Measurements from ENCODE around the gene NELFA. TPM values are rescaled to one million over a fixed set of nuclear protein-coding genes. Genes with fewer than 3 reads are reported as not detected.
"Not testable (repeated sequence)": the region's sequence is repeated elsewhere in the genome, so short reads cannot be mapped to it uniquely, and the experiment has no call there.

The NELFA gene
- total RNA-seq, 1 experiment from 2014 or later, result 27.0 TPM

DNA sequence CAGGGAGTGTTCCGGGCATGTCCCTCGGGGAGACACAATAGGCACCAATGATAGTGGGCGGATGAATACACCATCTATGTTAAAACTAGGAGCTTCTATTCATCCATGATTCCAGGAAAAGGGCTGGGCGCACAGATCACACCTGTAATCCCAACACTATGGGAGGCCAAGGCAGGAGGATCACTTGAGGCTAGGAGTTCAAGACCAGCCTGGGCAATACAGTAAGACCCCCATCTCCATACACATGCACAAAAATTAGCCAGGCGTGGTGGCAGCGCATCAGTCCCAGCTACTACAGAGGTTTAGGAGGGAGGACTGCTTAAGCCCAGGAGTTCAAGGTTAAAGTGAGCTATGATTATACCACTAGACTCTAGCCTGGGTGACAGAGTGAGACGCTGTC, 2.4 kb downstream of the NELFA start:
- in situ Hi-C loops (cut with HindIII; ENCODE audit: low pct_unique_long_range_greater_than_20kb, low sequenced_read_pairs) (no loop called here), intact Hi-C loops (cut with micrococcal nuclease; ENCODE audit: unreplicated experiment) (no loop called here)
- ChIA-PET POLR2A (no interaction called here), CTCF (no interaction called here)
- BruUV-seq (replicated peaks), result no TSS peak
- no peak for DNase-seq (ENCODE audit: low read depth, low spot score)
- TF ChIP-seq, protein P1, sequence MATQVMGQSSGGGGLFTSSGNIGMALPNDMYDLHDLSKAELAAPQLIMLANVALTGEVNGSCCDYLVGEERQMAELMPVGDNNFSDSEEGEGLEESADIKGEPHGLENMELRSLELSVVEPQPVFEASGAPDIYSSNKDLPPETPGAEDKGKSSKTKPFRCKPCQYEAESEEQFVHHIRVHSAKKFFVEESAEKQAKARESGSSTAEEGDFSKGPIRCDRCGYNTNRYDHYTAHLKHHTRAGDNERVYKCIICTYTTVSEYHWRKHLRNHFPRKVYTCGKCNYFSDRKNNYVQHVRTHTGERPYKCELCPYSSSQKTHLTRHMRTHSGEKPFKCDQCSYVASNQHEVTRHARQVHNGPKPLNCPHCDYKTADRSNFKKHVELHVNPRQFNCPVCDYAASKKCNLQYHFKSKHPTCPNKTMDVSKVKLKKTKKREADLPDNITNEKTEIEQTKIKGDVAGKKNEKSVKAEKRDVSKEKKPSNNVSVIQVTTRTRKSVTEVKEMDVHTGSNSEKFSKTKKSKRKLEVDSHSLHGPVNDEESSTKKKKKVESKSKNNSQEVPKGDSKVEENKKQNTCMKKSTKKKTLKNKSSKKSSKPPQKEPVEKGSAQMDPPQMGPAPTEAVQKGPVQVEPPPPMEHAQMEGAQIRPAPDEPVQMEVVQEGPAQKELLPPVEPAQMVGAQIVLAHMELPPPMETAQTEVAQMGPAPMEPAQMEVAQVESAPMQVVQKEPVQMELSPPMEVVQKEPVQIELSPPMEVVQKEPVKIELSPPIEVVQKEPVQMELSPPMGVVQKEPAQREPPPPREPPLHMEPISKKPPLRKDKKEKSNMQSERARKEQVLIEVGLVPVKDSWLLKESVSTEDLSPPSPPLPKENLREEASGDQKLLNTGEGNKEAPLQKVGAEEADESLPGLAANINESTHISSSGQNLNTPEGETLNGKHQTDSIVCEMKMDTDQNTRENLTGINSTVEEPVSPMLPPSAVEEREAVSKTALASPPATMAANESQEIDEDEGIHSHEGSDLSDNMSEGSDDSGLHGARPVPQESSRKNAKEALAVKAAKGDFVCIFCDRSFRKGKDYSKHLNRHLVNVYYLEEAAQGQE (IDR thresholded peaks at IDR 0.05; ENCODE audit: insufficient read depth in 1 of 2, low read depth in 2 of 2, low read length in 1 of 2), result no peak
- Histone ChIP-seq H3K4me3 (ENCODE audit: low read depth in 2 of 2, low read length in 2 of 2) (no peak overlapping the region), H3K36me3 (ENCODE audit: control insufficient read depth, insufficient read depth, low read length) (peaks cover 3% of the 10 kb centered on the region; the same call in 1 of the 2 replicates), H3K9me3 (ENCODE audit: control insufficient read depth, insufficient read depth, low read depth, low read length) (no peaks in the 10 kb centered on the region), H3K27ac (ENCODE audit: low read length) (no peak overlapping the region), H3K27me3 (ENCODE audit: control insufficient read depth, insufficient read depth, low read length) (no peaks in the 10 kb centered on the region), H3K4me1 (ENCODE audit: control insufficient read depth, insufficient read depth, low read length) (no peaks in the 10 kb centered on the region)
- ATAC-seq, result no peak

DNA sequence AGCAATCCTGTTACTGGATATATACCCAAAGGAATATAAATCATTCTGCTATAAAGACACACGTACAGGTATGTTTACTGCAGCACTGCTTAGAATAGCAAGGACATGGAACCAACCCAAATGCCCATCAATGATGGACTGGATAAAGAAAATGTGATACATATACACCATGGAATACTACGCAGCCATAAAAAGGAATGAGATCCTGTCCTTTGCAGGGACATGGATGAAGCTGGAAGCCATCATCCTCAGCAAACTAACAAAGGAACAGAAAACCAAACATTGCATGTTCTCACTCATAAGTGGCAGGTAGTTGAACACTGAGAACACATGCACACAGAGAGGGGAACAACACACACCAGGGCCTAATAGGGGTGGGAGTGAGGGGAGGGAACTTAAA, 5.4 kb downstream of the NELFA start:
- DNase-seq (ENCODE audit: low read depth, low spot score); BruUV-seq (replicated peaks); H3K9me3 ChIP-seq (ENCODE audit: control insufficient read depth, insufficient read depth, low read depth, low read length); in situ Hi-C loops (cut with HindIII; ENCODE audit: low pct_unique_long_range_greater_than_20kb, low sequenced_read_pairs); H3K4me3 ChIP-seq (ENCODE audit: low read depth in 2 of 2, low read length in 2 of 2); intact Hi-C loops (cut with micrococcal nuclease; ENCODE audit: unreplicated experiment); H3K27ac ChIP-seq (ENCODE audit: low read length); H3K27me3 ChIP-seq (ENCODE audit: control insufficient read depth, insufficient read depth, low read length); ATAC-seq; CTCF ChIA-PET; H3K4me1 ChIP-seq (ENCODE audit: control insufficient read depth, insufficient read depth, low read length); H3K36me3 ChIP-seq (ENCODE audit: control insufficient read depth, insufficient read depth, low read length): not testable (repeated sequence)
- POLR2A ChIA-PET, result interaction anchor here (0.6 kb wide), 1 partner anchor 62 kb away, joined by 3 read pairs; no protein-coding TSS in a partner anchor

DNA sequence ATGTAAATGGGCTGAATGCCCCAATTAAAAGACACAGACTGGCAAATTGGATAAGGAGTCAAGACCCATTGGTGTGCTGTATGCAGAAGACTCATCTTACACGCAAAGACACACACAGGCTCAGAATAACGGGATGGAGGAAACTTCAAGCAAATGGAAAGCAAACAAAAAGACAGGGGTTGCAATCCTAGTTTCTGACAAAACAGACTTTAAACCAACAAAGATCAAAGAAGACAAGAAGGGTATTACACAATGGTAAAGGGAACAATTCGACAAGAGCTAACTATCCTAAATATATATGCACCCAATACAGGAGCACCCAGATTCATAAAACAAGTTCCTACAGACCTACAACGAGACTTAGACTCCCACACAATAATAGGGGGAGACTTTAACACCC, 9.5 kb downstream of the NELFA start:
- in situ Hi-C loops (cut with HindIII; ENCODE audit: low pct_unique_long_range_greater_than_20kb, low sequenced_read_pairs); H3K27me3 ChIP-seq (ENCODE audit: control insufficient read depth, insufficient read depth, low read length); BruUV-seq (replicated peaks); H3K9me3 ChIP-seq (ENCODE audit: control insufficient read depth, insufficient read depth, low read depth, low read length); POLR2A ChIA-PET; H3K36me3 ChIP-seq (ENCODE audit: control insufficient read depth, insufficient read depth, low read length); DNase-seq (ENCODE audit: low read depth, low spot score); CTCF ChIA-PET; intact Hi-C loops (cut with micrococcal nuclease; ENCODE audit: unreplicated experiment); ATAC-seq; H3K4me3 ChIP-seq (ENCODE audit: low read depth in 2 of 2, low read length in 2 of 2); H3K27ac ChIP-seq (ENCODE audit: low read length); H3K4me1 ChIP-seq (ENCODE audit: control insufficient read depth, insufficient read depth, low read length): not testable (repeated sequence)

DNA sequence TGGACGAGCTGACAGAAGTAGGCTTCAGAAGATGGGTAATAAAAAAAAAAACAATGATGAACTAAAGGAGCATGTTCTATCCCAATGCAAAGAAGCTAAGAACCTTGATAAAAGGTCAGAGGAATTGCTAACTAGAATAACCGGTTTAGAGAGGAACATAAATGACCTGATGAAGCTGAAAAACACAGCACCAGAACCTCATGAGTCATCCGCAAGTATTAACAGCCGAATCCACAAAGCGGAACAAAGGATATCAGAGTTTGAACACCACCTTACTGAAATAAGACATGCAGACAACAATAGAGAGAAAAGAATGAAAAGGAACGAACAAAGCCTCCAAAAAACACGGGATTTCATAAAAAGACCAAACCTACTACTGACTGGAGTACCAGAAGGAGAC, 10.5 kb downstream of the NELFA start:
- Histone ChIP-seq H3K27ac (ENCODE audit: low read length) (no peak overlapping the region), H3K36me3 (ENCODE audit: control insufficient read depth, insufficient read depth, low read length) (no peaks in the 10 kb centered on the region), H3K27me3 (ENCODE audit: control insufficient read depth, insufficient read depth, low read length) (no peaks in the 10 kb centered on the region), H3K4me3 (ENCODE audit: low read depth in 2 of 2, low read length in 2 of 2) (no peak overlapping the region), H3K9me3 (ENCODE audit: control insufficient read depth, insufficient read depth, low read depth, low read length) (no peaks in the 10 kb centered on the region), H3K4me1 (ENCODE audit: control insufficient read depth, insufficient read depth, low read length) (no peaks in the 10 kb centered on the region)
- ChIA-PET POLR2A (no interaction called here), CTCF (no interaction called here)
- DNase-seq (ENCODE audit: low read depth, low spot score) (no peak), ATAC-seq (no peak)
- in situ Hi-C loops (cut with HindIII; ENCODE audit: low pct_unique_long_range_greater_than_20kb, low sequenced_read_pairs) (no loop called here), intact Hi-C loops (cut with micrococcal nuclease; ENCODE audit: unreplicated experiment) (no loop called here)
- no TSS peak for BruUV-seq (replicated peaks)
- TF ChIP-seq, protein P2, sequence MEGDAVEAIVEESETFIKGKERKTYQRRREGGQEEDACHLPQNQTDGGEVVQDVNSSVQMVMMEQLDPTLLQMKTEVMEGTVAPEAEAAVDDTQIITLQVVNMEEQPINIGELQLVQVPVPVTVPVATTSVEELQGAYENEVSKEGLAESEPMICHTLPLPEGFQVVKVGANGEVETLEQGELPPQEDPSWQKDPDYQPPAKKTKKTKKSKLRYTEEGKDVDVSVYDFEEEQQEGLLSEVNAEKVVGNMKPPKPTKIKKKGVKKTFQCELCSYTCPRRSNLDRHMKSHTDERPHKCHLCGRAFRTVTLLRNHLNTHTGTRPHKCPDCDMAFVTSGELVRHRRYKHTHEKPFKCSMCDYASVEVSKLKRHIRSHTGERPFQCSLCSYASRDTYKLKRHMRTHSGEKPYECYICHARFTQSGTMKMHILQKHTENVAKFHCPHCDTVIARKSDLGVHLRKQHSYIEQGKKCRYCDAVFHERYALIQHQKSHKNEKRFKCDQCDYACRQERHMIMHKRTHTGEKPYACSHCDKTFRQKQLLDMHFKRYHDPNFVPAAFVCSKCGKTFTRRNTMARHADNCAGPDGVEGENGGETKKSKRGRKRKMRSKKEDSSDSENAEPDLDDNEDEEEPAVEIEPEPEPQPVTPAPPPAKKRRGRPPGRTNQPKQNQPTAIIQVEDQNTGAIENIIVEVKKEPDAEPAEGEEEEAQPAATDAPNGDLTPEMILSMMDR (IDR thresholded peaks at IDR 0.05), result no peak
- TF ChIP-seq POLR2AphosphoS5 (IDR thresholded peaks at IDR 0.05; ENCODE audit: low read depth, low read length) (no peak), SIN3A (IDR thresholded peaks at IDR 0.05; ENCODE audit: borderline replicate concordance, insufficient read depth, low read depth, low read length) (no peak), TCF7L2 (IDR thresholded peaks at IDR 0.05; ENCODE audit: low read depth, low read length) (no peak)
- TF ChIP-seq, protein P1 (IDR thresholded peaks at IDR 0.05; ENCODE audit: insufficient read depth in 1 of 2, low read depth in 2 of 2, low read length in 1 of 2), result no peak
